ENCODE measurements around the gene ALKBH7. TPM values are rescaled to one million over a fixed set of nuclear protein-coding genes. Genes with fewer than 3 reads are reported as not detected.

ALKBH7 gene
- total RNA-seq, 2 experiments from 2014 or later: 61.0 to 75.9 TPM

DNA sequence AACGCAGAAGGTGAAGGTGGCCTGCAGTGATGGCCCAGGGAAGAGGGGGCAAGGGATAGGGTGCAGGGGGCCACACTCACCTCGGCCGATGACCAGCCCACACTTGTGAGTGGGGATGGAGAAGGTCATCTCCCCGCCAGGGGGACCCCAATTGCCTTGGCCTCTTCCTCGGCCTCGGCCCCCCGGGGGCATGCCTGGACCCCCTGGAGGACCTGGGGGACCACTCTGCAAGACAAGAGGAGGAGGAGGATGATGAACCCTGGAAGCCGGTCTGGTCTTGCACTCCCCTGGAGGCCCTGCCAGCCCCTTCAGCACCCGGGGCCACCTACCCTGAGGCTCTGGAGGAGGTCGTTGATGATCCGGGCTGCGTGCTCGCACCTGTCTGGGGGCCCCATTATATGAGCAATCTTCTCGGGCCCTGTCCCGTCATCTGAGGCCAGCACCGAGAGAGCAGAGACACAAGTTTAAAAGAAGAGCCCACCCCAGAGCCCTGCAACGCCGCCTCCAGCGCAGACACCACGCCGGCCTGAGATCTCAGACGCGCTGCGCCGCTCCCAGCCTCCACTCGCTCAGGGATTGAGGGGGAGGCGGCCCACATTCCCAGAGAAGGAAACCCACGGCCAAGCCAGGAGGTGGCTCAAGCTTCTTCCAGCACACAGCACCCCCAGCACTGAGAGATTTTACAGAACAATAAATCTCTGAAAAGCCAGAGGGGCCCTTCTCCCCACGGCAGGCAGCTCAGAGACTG, 44.2 kb downstream of the ALKBH7 start:
- peaks cover 8% of the 10 kb centered on the region; the same call in 1 of the 2 replicates for H4K20me1 ChIP-seq (ENCODE audit: insufficient read depth, low read length)
- ChIA-PET POLR2A (no interaction called here), CTCF (ENCODE audit: unreplicated experiment) (no interaction called here)
- H3K4me1 ChIP-seq (ENCODE audit: insufficient read depth, low read length, poor library complexity, severe bottlenecking): no peaks in the 10 kb centered on the region
- peaks cover 97% of the 10 kb centered on the region for H3K36me3 ChIP-seq (ENCODE audit: insufficient read depth, low read length)
- H3K4me3 ChIP-seq (ENCODE audit: low read depth, low read length, poor library complexity, severe bottlenecking): no peak overlapping the region
- no peaks in the 10 kb centered on the region for H3K9me2 ChIP-seq (ENCODE audit: insufficient read depth, low read length)
- intact Hi-C loops (cut with micrococcal nuclease; ENCODE audit: unreplicated experiment): no loop called here
- H3K27ac ChIP-seq (ENCODE audit: low read depth, low read length, poor library complexity, severe bottlenecking): no peak overlapping the region
- TF ChIP-seq, protein P1, sequence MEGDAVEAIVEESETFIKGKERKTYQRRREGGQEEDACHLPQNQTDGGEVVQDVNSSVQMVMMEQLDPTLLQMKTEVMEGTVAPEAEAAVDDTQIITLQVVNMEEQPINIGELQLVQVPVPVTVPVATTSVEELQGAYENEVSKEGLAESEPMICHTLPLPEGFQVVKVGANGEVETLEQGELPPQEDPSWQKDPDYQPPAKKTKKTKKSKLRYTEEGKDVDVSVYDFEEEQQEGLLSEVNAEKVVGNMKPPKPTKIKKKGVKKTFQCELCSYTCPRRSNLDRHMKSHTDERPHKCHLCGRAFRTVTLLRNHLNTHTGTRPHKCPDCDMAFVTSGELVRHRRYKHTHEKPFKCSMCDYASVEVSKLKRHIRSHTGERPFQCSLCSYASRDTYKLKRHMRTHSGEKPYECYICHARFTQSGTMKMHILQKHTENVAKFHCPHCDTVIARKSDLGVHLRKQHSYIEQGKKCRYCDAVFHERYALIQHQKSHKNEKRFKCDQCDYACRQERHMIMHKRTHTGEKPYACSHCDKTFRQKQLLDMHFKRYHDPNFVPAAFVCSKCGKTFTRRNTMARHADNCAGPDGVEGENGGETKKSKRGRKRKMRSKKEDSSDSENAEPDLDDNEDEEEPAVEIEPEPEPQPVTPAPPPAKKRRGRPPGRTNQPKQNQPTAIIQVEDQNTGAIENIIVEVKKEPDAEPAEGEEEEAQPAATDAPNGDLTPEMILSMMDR (conservative IDR thresholded peaks at IDR 0.05; ENCODE audit: low read length): no peak
- TF ChIP-seq EZH2phosphoT487 (IDR thresholded peaks at IDR 0.05; ENCODE audit: borderline replicate concordance, low read depth, low read length): no peak
- no peak for DNase-seq (ENCODE audit: low spot score)
- peaks cover 26% of the 10 kb centered on the region for H3K79me2 ChIP-seq (ENCODE audit: insufficient read depth, low read depth, low read length)
- BruUV-seq (replicated peaks): no TSS peak
- no peak overlapping the region for H3K4me2 ChIP-seq (ENCODE audit: low read length)
- no peaks in the 10 kb centered on the region for H3K9me3 ChIP-seq (ENCODE audit: low read length)
- no peak overlapping the region for H2AFZ ChIP-seq (ENCODE audit: low read length)

DNA sequence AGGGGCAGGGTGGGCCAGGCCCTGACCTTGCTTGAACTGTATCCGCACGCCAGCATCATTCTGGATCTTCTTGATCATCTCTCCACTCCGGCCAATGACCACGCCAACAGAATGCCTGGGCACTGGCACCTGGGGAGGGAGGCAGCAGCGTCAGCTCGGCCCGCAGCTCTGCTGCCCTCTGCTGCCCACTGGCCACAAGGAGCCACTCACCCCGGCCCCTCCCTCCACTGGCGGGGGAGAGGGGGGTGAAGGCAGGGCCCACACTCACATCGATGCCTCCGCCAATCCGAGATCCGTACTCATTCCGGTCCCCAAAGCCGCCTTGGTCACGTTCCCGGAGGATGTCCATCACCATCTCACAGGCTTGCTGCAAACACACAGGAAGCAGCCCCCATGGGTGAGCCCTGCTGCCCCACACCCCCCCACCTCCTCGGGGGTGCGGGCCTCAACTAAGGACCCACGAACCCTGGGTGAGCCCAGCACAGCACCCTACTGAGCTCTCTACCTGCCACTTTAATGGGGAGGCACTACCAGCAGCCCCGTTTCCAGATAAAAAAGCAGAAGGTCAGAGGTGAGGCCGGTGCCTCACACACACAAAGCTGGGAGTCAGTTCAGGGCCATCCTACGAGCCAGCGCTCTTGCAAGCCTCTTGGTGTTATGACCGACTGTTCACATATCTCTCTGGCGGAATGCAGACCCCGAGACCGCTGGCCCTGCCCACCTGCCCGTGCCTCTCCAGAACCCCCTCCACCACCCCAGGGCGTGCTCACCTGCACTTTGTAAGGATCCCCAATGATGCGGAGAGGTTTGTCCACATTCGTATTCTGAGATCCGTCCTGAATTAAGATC, 45.3 kb downstream of the ALKBH7 start:
- H3K9me2 ChIP-seq (ENCODE audit: insufficient read depth, low read length): no peaks in the 10 kb centered on the region
- peaks cover 98% of the 10 kb centered on the region for H3K36me3 ChIP-seq (ENCODE audit: insufficient read depth, low read length)
- H4K20me1 ChIP-seq (ENCODE audit: insufficient read depth, low read length): peaks cover 19% of the 10 kb centered on the region
- no TSS peak for BruUV-seq (replicated peaks)
- peaks cover 37% of the 10 kb centered on the region for H3K79me2 ChIP-seq (ENCODE audit: insufficient read depth, low read depth, low read length)
- H2AFZ ChIP-seq (ENCODE audit: low read length): no peak overlapping the region
- intact Hi-C loops (cut with micrococcal nuclease; ENCODE audit: unreplicated experiment): no loop called here
- H3K4me1 ChIP-seq (ENCODE audit: insufficient read depth, low read length, poor library complexity, severe bottlenecking): peaks cover 8% of the 10 kb centered on the region
- CTCF ChIA-PET (ENCODE audit: unreplicated experiment): no interaction called here
- H3K27ac ChIP-seq (ENCODE audit: low read depth, low read length, poor library complexity, severe bottlenecking): no peak overlapping the region
- H3K9me3 ChIP-seq (ENCODE audit: low read length): no peaks in the 10 kb centered on the region
- TF ChIP-seq, protein P1 (conservative IDR thresholded peaks at IDR 0.05; ENCODE audit: low read length): 0 out of 2 replicates have a peak, but pooled peaks have one; percentile 13
- TF ChIP-seq EZH2phosphoT487 (IDR thresholded peaks at IDR 0.05; ENCODE audit: borderline replicate concordance, low read depth, low read length): no peak
- H3K4me3 ChIP-seq (ENCODE audit: low read depth, low read length, poor library complexity, severe bottlenecking): no peak overlapping the region
- no peak for DNase-seq (ENCODE audit: low spot score)
- POLR2A ChIA-PET: interaction anchor here (0.5 kb wide), 1 partner anchor 670 kb away, joined by 5 read pairs; no protein-coding TSS in a partner anchor
- H3K4me2 ChIP-seq (ENCODE audit: low read length): no peak overlapping the region
